ENCODE data around the gene RABGEF1. TPM values are rescaled to one million over a fixed set of nuclear protein-coding genes. Genes with fewer than 3 reads are reported as not detected.

RABGEF1 gene
- total and polyA plus RNA-seq, 9 of the 15 experiments (the other 6 are each of a cell fraction or from before 2014, with no cell fraction given), result 7.0 to 29.3 (median 20.5) TPM

DNA sequence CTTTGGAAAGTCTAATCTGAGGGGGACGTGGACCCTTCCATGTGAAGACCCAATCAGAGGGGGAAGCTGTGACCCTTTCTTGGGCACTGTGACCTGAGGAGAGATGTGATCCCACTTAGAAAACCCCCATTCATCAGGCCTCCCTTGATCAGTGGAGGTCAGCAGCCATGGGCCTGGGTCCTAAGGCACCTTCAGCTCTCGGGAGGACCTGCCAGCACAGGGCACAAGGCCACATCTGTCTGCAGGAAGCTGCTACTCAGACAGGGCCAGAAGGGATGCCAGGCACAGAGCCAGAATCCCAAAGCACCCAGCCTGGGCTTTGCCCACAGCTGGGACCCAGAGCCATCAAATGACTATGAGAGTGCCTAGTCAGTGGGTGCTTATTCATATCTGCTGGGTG, 14.7 kb upstream of the RABGEF1 start:
- no peak for DNase-seq (ENCODE audit: extremely low read depth in 1 of 4, low spot score in 3 of 4)
- H3K4me3 ChIP-seq, result no peak overlapping the region
- no peak overlapping the region for H3K9ac ChIP-seq (ENCODE audit: insufficient read depth in 1 of 2, low read depth in 2 of 2, low read length in 2 of 2)
- no peaks in the 10 kb centered on the region for H3K4me1 ChIP-seq (replicated peaks in 1 of 2; ENCODE audit: control insufficient read depth in 2 of 2, insufficient read depth in 2 of 2, low read length in 2 of 2)
- TF ChIP-seq NUFIP1 (IDR thresholded peaks at IDR 0.05; ENCODE audit: partially characterized antibody) (no peak), RFX5 (IDR thresholded peaks at IDR 0.05; ENCODE audit: low read depth, low read length) (no peak), ZNF668 (CRISPR knock-in tag; IDR thresholded peaks at IDR 0.05) (no peak), DIDO1 (tag; IDR thresholded peaks at IDR 0.05; ENCODE audit: low read depth) (no peak), GABPA (tag; conservative IDR thresholded peaks at IDR 0.05; ENCODE audit: low read depth) (no peak), ZNF785 (CRISPR knock-in tag; IDR thresholded peaks at IDR 0.05) (no peak), SNIP1 (IDR thresholded peaks at IDR 0.05; ENCODE audit: low read depth) (no peak), ZBTB17 (CRISPR knock-in tag; IDR thresholded peaks at IDR 0.05) (no peak), POLR2AphosphoS2 (IDR thresholded peaks at IDR 0.05; ENCODE audit: low read length) (no peak), NR1H2 (CRISPR knock-in tag; IDR thresholded peaks at IDR 0.05) (no peak), PTTG1 (tag; IDR thresholded peaks at IDR 0.05; ENCODE audit: low read depth) (no peak), ZNF41 (CRISPR knock-in tag; conservative IDR thresholded peaks at IDR 0.05) (no peak), CEBPB (tag; IDR thresholded peaks at IDR 0.05) (no peak)
- TF ChIP-seq, protein P1, sequence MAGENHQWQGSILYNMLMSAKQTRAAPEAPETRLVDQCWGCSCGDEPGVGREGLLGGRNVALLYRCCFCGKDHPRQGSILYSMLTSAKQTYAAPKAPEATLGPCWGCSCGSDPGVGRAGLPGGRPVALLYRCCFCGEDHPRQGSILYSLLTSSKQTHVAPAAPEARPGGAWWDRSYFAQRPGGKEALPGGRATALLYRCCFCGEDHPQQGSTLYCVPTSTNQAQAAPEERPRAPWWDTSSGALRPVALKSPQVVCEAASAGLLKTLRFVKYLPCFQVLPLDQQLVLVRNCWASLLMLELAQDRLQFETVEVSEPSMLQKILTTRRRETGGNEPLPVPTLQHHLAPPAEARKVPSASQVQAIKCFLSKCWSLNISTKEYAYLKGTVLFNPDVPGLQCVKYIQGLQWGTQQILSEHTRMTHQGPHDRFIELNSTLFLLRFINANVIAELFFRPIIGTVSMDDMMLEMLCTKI (IDR thresholded peaks at IDR 0.05; ENCODE audit: partially characterized antibody), result no peak
- no peaks in the 10 kb centered on the region for H3K36me3 ChIP-seq (ENCODE audit: control insufficient read depth, insufficient read depth, low read length)
- no peaks in the 10 kb centered on the region; the same call in 1 of the 2 replicates for H4K20me1 ChIP-seq (replicated peaks; ENCODE audit: control insufficient read depth, insufficient read depth, low read length)
- H3K4me2 ChIP-seq (ENCODE audit: insufficient read depth, low read length), result no peak overlapping the region
- no peak overlapping the region for H2AFZ ChIP-seq (ENCODE audit: low read depth, low read length)
- intact Hi-C loops (cut with micrococcal nuclease) (no loop called here), in situ Hi-C loops (cut with MboI) (no loop called here)
- POLR2A ChIA-PET, result interaction anchor here (0.9 kb wide), 1 partner anchor 184 kb away, joined by 3 read pairs; no protein-coding TSS in a partner anchor
- no peaks in the 10 kb centered on the region for H3K79me2 ChIP-seq (ENCODE audit: control insufficient read depth, insufficient read depth, low read length)
- WGBS (ENCODE audit: insufficient coverage, low coverage, missing lambda C conversion rate), result 70% methylated on average over 2 of the region's 2 CpGs
- no peaks in the 10 kb centered on the region; the same call in none of the 2 replicates for H3K9me3 ChIP-seq (replicated peaks; ENCODE audit: control insufficient read depth, insufficient read depth, low read depth, low read length)
- H3K27ac ChIP-seq (ENCODE audit: extremely low read depth, low read depth, low read length), result no peak overlapping the region
- FAIRE-seq, result no peak
- H3K27me3 ChIP-seq (ENCODE audit: control insufficient read depth in 2 of 2, insufficient read depth in 2 of 2, low read length in 2 of 2), result no peaks in the 10 kb centered on the region
- no peaks in the 10 kb centered on the region for H3K9me1 ChIP-seq (ENCODE audit: control insufficient read depth, insufficient read depth, low read length)
- CTCF ChIA-PET (ENCODE audit: low intra/inter-chr PET ratio), result no interaction called here
- no peak for ATAC-seq
- no TSS peak for BruUV-seq (replicated peaks)
